Stimulated activated CD8-positive, alpha-beta memory T cell treated with anti-CD3 and anti-CD28 coated beads, Interleukin-15, amount 100 ng/mL, for 24 hours (primary cell): Measurements from ENCODE around the gene APOL1.
"Not testable (repeated sequence)": the region's sequence is repeated elsewhere in the genome, so short reads cannot be mapped to it uniquely, and the experiment has no call there.

ENCODE experiments used
- DNase-seq: peaks from one replicate; pipeline ENCODE4 v3.0.0-alpha.2; 2020; ENCODE audit warnings: low read depth

The APOL1 gene

GRCh38 chr22:36244522-36245391 lies 8.2 kb upstream of the APOL1 start:
- DNase-seq = no peak

GRCh38 chr22:36245805-36246356 lies 7.1 kb upstream of the APOL1 start:
- no peak for DNase-seq

- no peak for DNase-seq
Measured at GRCh38 chr22:36246718-36247117, 6.2 kb upstream of the APOL1 start.

GRCh38 chr22:36247955-36248354 lies 5.0 kb upstream of the APOL1 start:
- no peak for DNase-seq

GRCh38 chr22:36249160-36249559 lies 3.8 kb upstream of the APOL1 start:
- DNase-seq = no peak

GRCh38 chr22:36250292-36250960 lies 2.5 kb upstream of the APOL1 start:
- DNase-seq = not testable (repeated sequence)

GRCh38 chr22:36251979-36252608 lies 839 bp upstream of the APOL1 start:
- DNase-seq = not testable (repeated sequence)

- DNase-seq = no peak
Measured at GRCh38 chr22:36253523-36254490, 874 bp downstream of the APOL1 start.

GRCh38 chr22:36255572-36255971 lies 2.6 kb downstream of the APOL1 start:
- DNase-seq = not testable (repeated sequence)

GRCh38 chr22:36256478-36256877 lies 3.5 kb downstream of the APOL1 start:
- DNase-seq = no peak

- DNase-seq = no peak
Measured at GRCh38 chr22:36257308-36257707, 4.4 kb downstream of the APOL1 start.

GRCh38 chr22:36257948-36258670 lies 5.2 kb downstream of the APOL1 start:
- DNase-seq = no peak

GRCh38 chr22:36258701-36259614 lies 6.0 kb downstream of the APOL1 start:
- DNase-seq = no peak

GRCh38 chr22:36259615-36260300 lies 6.8 kb downstream of the APOL1 start:
- DNase-seq = no peak

- not testable (repeated sequence) for DNase-seq
Measured at GRCh38 chr22:36261675-36262074, 8.7 kb downstream of the APOL1 start.

- DNase-seq = not testable (repeated sequence)
Measured at GRCh38 chr22:36262307-36262706, 9.4 kb downstream of the APOL1 start.

- not testable (repeated sequence) for DNase-seq
Measured at GRCh38 chr22:36263216-36263673, 10.3 kb downstream of the APOL1 start.

- not testable (repeated sequence) for DNase-seq
Measured at GRCh38 chr22:36263886-36264664, 11.1 kb downstream of the APOL1 start.
